SK-N-SH (cell line): ENCODE results near the gene RREB1. TPM values are rescaled to one million over a fixed set of nuclear protein-coding genes. Genes with fewer than 3 reads are reported as not detected.

Experiments used
- CTCF ChIA-PET: fragments of 300-600, 350-600 bp; formaldehyde crosslinking; extraction: SDS; loops from one replicate; lab custom pipeline; 2021; lab: Yijun Ruan, JAX
- POLR2A ChIA-PET: fragments of 350-600 bp; sonication (Branson Sonifier 250); formaldehyde crosslinking; extraction: SDS; loops from one replicate; lab custom pipeline; 2020; ENCODE audit warnings: antibody characterized with exemption, inconsistent platforms; lab: Yijun Ruan, JAX
- DNase-seq: peaks from one replicate; pipeline ENCODE4 v3.0.0; 2012
- H2AFZ ChIP-seq: fragments of 200-600 bp; sonication (generic); 2 replicates; pipeline ENCODE4 v1.8.1; 2016; ENCODE audit warnings: antibody characterized with exemption, mild to moderate bottlenecking, low read depth
- H3F3A ChIP-seq: fragments of 200-600 bp; sonication (generic); replicated peaks from 2 replicates; pipeline ENCODE3; 2016; ENCODE audit warnings: antibody characterized with exemption, mild to moderate bottlenecking; ENCODE audit not compliant: insufficient read depth
- H3K27ac ChIP-seq, 2 experiments: fragments of 200-500 bp in 1 of 2; fragments of 200-600 bp in 1 of 2; sonication (Bioruptor generic) in 1 of 2; sonication (generic), shearing (Covaris generic) in 1 of 2; 2 replicates each; pipeline versions ENCODE4 v1.5.1 to v1.6.1; 2014 to 2016; ENCODE audit warnings: low read depth in 2 of 2, inconsistent platforms in 1 of 2, low read length in 1 of 2, mild to moderate bottlenecking in 1 of 2, mixed read lengths in 1 of 2
- H3K27me3 ChIP-seq: fragments of 200-600 bp; sonication (generic), shearing (Covaris generic); 2 replicates; pipeline ENCODE4 v1.6.1; 2016; ENCODE audit warnings: mixed run types; ENCODE audit not compliant: insufficient read depth
- H3K36me3 ChIP-seq, 2 experiments: fragments of 200-500 bp in 1 of 2; fragments of 200-600 bp in 1 of 2; sonication (Bioruptor generic) in 1 of 2; sonication (generic) in 1 of 2; replicated peaks in 1 of 2; 2 replicates each; pipeline versions ENCODE3 to v1.5.1; 2014 to 2016; ENCODE audit warnings: low read length in 1 of 2, mild to moderate bottlenecking in 1 of 2; ENCODE audit not compliant: insufficient read depth in 2 of 2, control insufficient read depth in 1 of 2
- H3K4me1 ChIP-seq, 2 experiments: fragments of 200-500 bp in 1 of 2; fragments of 200-600 bp in 1 of 2; sonication (Bioruptor generic) in 1 of 2; sonication (generic), shearing (Covaris generic) in 1 of 2; 2 replicates each; pipeline versions ENCODE4 v1.5.1 to v1.6.1; 2014 to 2016; ENCODE audit warnings: low read depth in 1 of 2, low read length in 1 of 2, mixed run types in 1 of 2; ENCODE audit not compliant: insufficient read depth in 2 of 2, control insufficient read depth in 1 of 2
- H3K4me2 ChIP-seq: fragments of 200-600 bp; sonication (generic), shearing (Covaris generic); 2 replicates; pipeline ENCODE4 v1.6.1; 2017; ENCODE audit warnings: mixed run types
- H3K4me3 ChIP-seq, 2 experiments: fragments of 200-500 bp in 1 of 2; fragments of 200-600 bp in 1 of 2; sonication (Bioruptor generic) in 1 of 2; sonication (generic), shearing (Covaris generic) in 1 of 2; 2 replicates each; pipeline versions ENCODE4 v1.5.1 to v1.8.1; 2014 to 2016; ENCODE audit warnings: low read depth in 2 of 2, inconsistent platforms in 1 of 2, low read length in 1 of 2, mild to moderate bottlenecking in 1 of 2, mixed read lengths in 1 of 2, moderate library complexity in 1 of 2
- H3K79me2 ChIP-seq: fragments of 200-600 bp; sonication (generic); 2 replicates; pipeline ENCODE4 v1.8.1; 2017; ENCODE audit warnings: mild to moderate bottlenecking; ENCODE audit not compliant: insufficient read depth
- H3K9ac ChIP-seq: fragments of 200-600 bp; sonication (generic); 2 replicates; pipeline ENCODE4 v1.6.1; 2017; ENCODE audit warnings: mixed run types
- H3K9me2 ChIP-seq: fragments of 200-600 bp; sonication (generic); 2 replicates; pipeline ENCODE4 v1.6.1; 2017; ENCODE audit warnings: mixed run types
- H3K9me3 ChIP-seq: fragments of 200-600 bp; sonication (generic); 2 replicates; pipeline ENCODE4 v1.6.1; 2017; ENCODE audit warnings: mixed run types, mild to moderate bottlenecking, moderate library complexity
- H4K20me1 ChIP-seq: fragments of 200-600 bp; sonication (generic); 2 replicates; pipeline ENCODE4 v1.6.1; 2017; ENCODE audit warnings: mild to moderate bottlenecking, mixed run types; ENCODE audit not compliant: insufficient read depth
- ELF1 ChIP-seq: IDR thresholded peaks from 2 replicates; pipeline ENCODE4 v1.4.0; 2012
- FOSL2 ChIP-seq: IDR thresholded peaks from 2 replicates; pipeline ENCODE4 v1.4.0; 2012; ENCODE audit warnings: low read depth, mild to moderate bottlenecking, moderate library complexity, borderline replicate concordance
- FOXM1 ChIP-seq: IDR thresholded peaks from 2 replicates; pipeline ENCODE4 v1.4.0; 2012; ENCODE audit warnings: low read depth, mild to moderate bottlenecking
- GATA2 ChIP-seq: sonication (generic); formaldehyde crosslinking; IDR thresholded peaks from 2 replicates; pipeline ENCODE4 v1.5.0; 2020; ENCODE audit warnings: mild to moderate bottlenecking, missing genetic modification reagents
- IRF3 ChIP-seq: fragments of 150-350 bp; IDR thresholded peaks from 2 replicates; pipeline ENCODE4 v1.6.1; 2016; ENCODE audit warnings: mild to moderate bottlenecking, low read depth, low read length
- MXI1 ChIP-seq: IDR thresholded peaks from 2 replicates; pipeline ENCODE4 v1.6.1; 2012; ENCODE audit warnings: mild to moderate bottlenecking, low read depth, low read length, improper control_type of control experiment
- POLR2AphosphoS5 ChIP-seq: IDR thresholded peaks from 2 replicates; pipeline ENCODE4 v1.6.1; 2012; ENCODE audit warnings: low read depth, low read length
- RAD21 ChIP-seq: IDR thresholded peaks from 2 replicates; pipeline ENCODE4 v1.6.1; 2012; ENCODE audit warnings: mild to moderate bottlenecking, low read length
- RCOR1 ChIP-seq: fragments of 150-350 bp; IDR thresholded peaks from 2 replicates; pipeline ENCODE4 v1.6.1; 2017; ENCODE audit warnings: antibody characterized with exemption, low read length
- SIN3A ChIP-seq: IDR thresholded peaks from 2 replicates; pipeline ENCODE4 v1.6.1; 2012; ENCODE audit warnings: low read depth, mild to moderate bottlenecking, low read length, moderate library complexity, borderline replicate concordance
- TAF1 ChIP-seq: IDR thresholded peaks from 2 replicates; pipeline ENCODE4 v1.6.1; 2012; ENCODE audit warnings: low read depth, mild to moderate bottlenecking, low read length, moderate library complexity, borderline replicate concordance
- TCF12 ChIP-seq: IDR thresholded peaks from 2 replicates; pipeline ENCODE4 v1.4.0; 2012
- YY1 ChIP-seq: IDR thresholded peaks from 2 replicates; pipeline ENCODE4 v1.4.0; 2012; ENCODE audit warnings: low read depth, mild to moderate bottlenecking
- WGBS: methylation state at CpG from one replicate; pipeline ENCODE4 v1.1.6; 2017; ENCODE audit warnings: low lambda C conversion rate; 5-methylcytosine and 5-hydroxymethylcytosine counted together
- polyA plus RNA-seq, 3 experiments: library from polyadenylated mRNA; depleted of rRNA; stranded (reverse); fragments of >200 nt; gene quantifications; 2 replicates each; pipeline ENCODE4 v1.2.3, GENCODE V29; 2012
- TF ChIP-seq, protein P1 (sequence below): IDR thresholded peaks from 2 replicates; pipeline ENCODE4 v1.6.1; 2012; ENCODE audit warnings: mild to moderate bottlenecking, low read depth, low read length, moderate library complexity

Gene RREB1
- polyA plus RNA-seq, 1 of the 3 experiments (the other 2 are of a cell fraction): 2.0 TPM

DNA sequence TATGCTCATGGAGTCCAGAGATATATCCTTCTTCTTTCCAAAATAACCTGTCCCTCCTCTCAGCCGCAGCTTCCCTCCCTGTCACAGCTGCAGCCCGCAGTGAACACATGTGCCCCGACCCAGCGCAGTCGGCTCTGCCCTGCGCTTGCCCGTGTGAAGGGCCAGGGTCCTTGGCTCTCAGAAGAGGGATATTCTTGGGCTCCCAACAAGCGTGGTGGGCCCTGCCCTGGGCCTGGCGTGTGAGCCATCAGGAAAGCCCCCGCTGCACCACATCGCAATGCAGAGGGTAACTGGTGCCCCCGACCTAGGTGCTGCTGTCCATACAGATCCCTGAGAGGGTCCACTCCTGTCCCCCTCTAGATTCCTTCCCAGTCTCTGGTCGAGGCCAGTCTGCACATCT lies 140.1 kb downstream of the RREB1 start (continued):
- TF ChIP-seq RAD21: no peak

- DNase-seq: no peak
- Histone ChIP-seq H3K4me1 (no peaks in the 10 kb centered on the region), H3K27me3 (no peaks in the 10 kb centered on the region), H3K9me3 (no peaks in the 10 kb centered on the region), H3K4me3 (no peak overlapping the region), H3K9me2 (no peaks in the 10 kb centered on the region), H3K36me3 (peaks cover 12 to 39% of the 10 kb centered on the region in 2 experiments), H3K9ac (no peak overlapping the region), H3K27ac (no peak overlapping the region), H3K79me2 (no peaks in the 10 kb centered on the region), H2AFZ (no peak overlapping the region), H3K4me2 (no peak overlapping the region), H3F3A (no peaks in the 10 kb centered on the region), H4K20me1 (no peaks in the 10 kb centered on the region)
- 83% methylated on average over 2 of the region's 2 CpGs for WGBS
- ChIA-PET POLR2A (no interaction called here), CTCF (interaction anchor here (0.9 to 1.1 kb wide), 2 partner anchors 15 to 26 kb away, joined by 3 read pairs; no protein-coding TSS in a partner anchor)
- TF ChIP-seq FOXM1 (no peak), RCOR1 (no peak), MXI1 (no peak), TCF12 (no peak), FOSL2 (no peak), SIN3A (no peak), GATA2 (CRISPR knock-in tag) (no peak)
Observed at GRCh38 chr6:7249391-7249790, 141.6 kb downstream of the RREB1 start.

DNA sequence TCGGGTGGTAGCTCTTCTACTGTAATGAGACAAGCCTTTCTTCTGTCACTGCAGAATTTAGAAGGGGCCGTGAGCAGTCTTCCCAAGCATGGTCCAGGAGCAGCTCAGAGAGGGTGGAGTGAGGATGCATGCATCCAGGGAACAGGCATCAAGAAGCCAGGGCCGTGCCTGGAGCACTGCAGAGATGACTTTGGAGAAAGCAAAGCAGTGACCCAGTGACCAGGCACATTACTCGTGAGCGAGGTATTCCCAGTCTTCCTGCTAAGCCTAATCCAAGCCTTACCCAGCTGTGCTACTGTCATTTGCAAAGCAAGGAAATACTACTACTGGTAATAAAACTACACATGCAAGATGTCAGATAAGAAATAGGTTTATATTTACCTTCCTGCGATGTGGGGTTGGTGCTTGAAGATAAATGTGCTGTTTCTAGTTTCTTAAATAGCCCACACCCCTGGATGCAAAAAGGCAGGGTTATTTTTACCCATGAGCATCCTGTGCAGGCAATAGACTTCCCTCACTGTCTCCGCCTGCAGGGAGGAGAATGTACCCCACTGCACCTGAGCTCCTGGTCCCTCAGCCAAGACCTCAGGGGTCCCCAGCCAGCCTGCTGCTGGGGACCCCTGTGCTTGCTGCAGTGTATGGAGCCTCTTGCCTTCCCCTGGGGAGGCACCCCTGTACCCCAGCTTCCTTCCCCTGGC lies 142.3 kb downstream of the RREB1 start:
- Histone ChIP-seq H3K36me3 (peaks cover 12 to 39% of the 10 kb centered on the region in 2 experiments), H3K4me1 (no peaks in the 10 kb centered on the region), H3K9me2 (no peaks in the 10 kb centered on the region), H3K9me3 (no peaks in the 10 kb centered on the region), H2AFZ (no peak overlapping the region), H4K20me1 (no peaks in the 10 kb centered on the region), H3K9ac (no peak overlapping the region), H3K27me3 (no peaks in the 10 kb centered on the region), H3K27ac (no peak overlapping the region), H3K79me2 (no peaks in the 10 kb centered on the region), H3K4me2 (no peak overlapping the region), H3F3A (no peaks in the 10 kb centered on the region), H3K4me3 (no peak overlapping the region)
- POLR2A ChIA-PET: no interaction called here
- CTCF ChIA-PET: interaction anchor here (0.9 to 1.3 kb wide), 3 partner anchors 11 to 25 kb away, joined by 3 read pairs; no protein-coding TSS in a partner anchor
- TF ChIP-seq SIN3A: no peak
- TF ChIP-seq ELF1: no peak
- TF ChIP-seq GATA2 (CRISPR knock-in tag): no peak
- TF ChIP-seq TAF1: no peak
- TF ChIP-seq, protein P1, sequence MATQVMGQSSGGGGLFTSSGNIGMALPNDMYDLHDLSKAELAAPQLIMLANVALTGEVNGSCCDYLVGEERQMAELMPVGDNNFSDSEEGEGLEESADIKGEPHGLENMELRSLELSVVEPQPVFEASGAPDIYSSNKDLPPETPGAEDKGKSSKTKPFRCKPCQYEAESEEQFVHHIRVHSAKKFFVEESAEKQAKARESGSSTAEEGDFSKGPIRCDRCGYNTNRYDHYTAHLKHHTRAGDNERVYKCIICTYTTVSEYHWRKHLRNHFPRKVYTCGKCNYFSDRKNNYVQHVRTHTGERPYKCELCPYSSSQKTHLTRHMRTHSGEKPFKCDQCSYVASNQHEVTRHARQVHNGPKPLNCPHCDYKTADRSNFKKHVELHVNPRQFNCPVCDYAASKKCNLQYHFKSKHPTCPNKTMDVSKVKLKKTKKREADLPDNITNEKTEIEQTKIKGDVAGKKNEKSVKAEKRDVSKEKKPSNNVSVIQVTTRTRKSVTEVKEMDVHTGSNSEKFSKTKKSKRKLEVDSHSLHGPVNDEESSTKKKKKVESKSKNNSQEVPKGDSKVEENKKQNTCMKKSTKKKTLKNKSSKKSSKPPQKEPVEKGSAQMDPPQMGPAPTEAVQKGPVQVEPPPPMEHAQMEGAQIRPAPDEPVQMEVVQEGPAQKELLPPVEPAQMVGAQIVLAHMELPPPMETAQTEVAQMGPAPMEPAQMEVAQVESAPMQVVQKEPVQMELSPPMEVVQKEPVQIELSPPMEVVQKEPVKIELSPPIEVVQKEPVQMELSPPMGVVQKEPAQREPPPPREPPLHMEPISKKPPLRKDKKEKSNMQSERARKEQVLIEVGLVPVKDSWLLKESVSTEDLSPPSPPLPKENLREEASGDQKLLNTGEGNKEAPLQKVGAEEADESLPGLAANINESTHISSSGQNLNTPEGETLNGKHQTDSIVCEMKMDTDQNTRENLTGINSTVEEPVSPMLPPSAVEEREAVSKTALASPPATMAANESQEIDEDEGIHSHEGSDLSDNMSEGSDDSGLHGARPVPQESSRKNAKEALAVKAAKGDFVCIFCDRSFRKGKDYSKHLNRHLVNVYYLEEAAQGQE: no peak
- TF ChIP-seq POLR2AphosphoS5: no peak
- no peak for TF ChIP-seq YY1
- TF ChIP-seq IRF3: no peak
- no peak for TF ChIP-seq RAD21
- 72% methylated on average over 6 of the region's 7 CpGs for WGBS
- no peak for DNase-seq
